ENCODE results near the gene TNN. TPM values are rescaled to one million over a fixed set of nuclear protein-coding genes. Genes with fewer than 3 reads are reported as not detected.
A peak's percentile ranks its signal among the peaks of the same experiment; 100 is the strongest.

Gene TNN
- total RNA-seq, 4 donors from 2014 or later = 5.9 TPM; not detected in 3

DNA sequence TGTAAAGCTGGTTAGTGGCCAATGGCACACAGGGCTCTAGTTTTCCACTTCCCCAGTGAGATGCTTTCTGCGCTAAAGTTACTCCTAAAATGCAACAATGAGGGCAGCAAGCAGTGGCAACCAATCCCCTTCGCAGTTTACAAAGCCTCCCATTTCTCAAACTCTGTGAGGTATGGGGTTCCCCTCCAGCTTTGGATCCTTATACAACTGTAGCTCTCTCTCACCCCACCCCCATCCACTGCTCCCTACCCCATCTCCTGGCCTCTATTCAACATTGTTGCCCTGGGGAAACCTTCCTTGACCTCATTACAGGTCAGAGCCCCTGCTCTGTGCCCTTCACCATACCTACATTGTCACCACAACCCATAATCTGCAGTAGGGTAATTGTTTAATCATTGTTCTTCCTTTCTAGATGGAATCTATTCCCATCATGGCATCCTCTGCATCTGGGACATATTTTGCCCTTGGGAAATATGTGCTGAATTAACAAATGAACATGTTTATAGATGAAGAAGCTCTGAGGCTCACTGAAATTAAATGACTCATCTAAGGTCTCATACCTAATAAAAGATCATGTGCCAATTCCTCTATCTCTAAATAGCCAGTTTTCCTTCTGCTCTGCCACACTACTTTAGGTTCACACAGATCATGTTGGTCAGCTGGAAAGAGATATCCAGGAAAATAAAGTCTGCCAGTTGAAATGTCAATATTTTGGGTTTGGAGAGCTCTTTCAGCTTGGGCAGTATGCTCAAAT, 112.4 kb downstream of the TNN start:
- Histone ChIP-seq H3K9me3 (no peaks in the 10 kb centered on the region), H3K27ac (no peak overlapping the region), H3K27me3 (no peaks in the 10 kb centered on the region), H3K4me3 (no peak overlapping the region), H3K4me1 (no peaks in the 10 kb centered on the region), H3K36me3 (no peaks in the 10 kb centered on the region)
- no peak for TF ChIP-seq POLR2A (IDR thresholded peaks at IDR 0.05)
- TF ChIP-seq, protein P1, sequence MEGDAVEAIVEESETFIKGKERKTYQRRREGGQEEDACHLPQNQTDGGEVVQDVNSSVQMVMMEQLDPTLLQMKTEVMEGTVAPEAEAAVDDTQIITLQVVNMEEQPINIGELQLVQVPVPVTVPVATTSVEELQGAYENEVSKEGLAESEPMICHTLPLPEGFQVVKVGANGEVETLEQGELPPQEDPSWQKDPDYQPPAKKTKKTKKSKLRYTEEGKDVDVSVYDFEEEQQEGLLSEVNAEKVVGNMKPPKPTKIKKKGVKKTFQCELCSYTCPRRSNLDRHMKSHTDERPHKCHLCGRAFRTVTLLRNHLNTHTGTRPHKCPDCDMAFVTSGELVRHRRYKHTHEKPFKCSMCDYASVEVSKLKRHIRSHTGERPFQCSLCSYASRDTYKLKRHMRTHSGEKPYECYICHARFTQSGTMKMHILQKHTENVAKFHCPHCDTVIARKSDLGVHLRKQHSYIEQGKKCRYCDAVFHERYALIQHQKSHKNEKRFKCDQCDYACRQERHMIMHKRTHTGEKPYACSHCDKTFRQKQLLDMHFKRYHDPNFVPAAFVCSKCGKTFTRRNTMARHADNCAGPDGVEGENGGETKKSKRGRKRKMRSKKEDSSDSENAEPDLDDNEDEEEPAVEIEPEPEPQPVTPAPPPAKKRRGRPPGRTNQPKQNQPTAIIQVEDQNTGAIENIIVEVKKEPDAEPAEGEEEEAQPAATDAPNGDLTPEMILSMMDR (IDR thresholded peaks at IDR 0.05) = no peak
- intact Hi-C loops (cut with DNase I; ENCODE audit: low total_unique reads) = no loop called here
- no peak for DNase-seq

DNA sequence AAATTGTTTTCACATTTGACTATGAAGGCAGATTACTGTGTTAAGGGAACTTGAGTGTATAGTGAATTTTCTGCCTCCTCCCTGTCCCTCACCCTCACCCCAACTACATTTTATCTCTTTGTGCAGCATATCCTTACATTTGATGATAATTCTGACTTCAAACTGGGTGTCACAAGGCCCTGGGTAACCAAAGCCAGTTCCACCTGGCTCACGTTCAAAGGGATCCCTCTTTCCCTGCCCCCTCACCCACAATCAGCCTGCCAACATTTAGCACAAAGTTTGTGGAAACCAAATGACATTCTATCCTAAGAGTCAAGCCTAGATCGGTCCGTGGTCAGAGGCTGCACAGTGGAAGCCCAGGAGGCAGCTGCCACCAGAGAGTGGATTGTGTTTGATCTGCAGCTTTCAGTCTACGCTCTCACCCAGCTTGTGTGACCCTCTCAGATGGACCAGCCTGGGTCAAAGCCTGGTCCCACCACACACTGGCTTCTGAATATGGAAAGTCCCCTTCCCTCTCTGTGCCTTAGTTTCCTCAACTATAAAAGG, 114.6 kb downstream of the TNN start:
- H3K27me3 ChIP-seq = no peaks in the 10 kb centered on the region
- no peak overlapping the region for H3K27ac ChIP-seq
- intact Hi-C loops (cut with DNase I; ENCODE audit: low total_unique reads) = no loop called here
- no peaks in the 10 kb centered on the region for H3K36me3 ChIP-seq
- no peaks in the 10 kb centered on the region for H3K9me3 ChIP-seq
- H3K4me3 ChIP-seq = no peak overlapping the region
- H3K4me1 ChIP-seq = no peaks in the 10 kb centered on the region
- TF ChIP-seq, protein P1 (IDR thresholded peaks at IDR 0.05) = no peak
- TF ChIP-seq POLR2A (IDR thresholded peaks at IDR 0.05) = no peak
- no peak for DNase-seq

DNA sequence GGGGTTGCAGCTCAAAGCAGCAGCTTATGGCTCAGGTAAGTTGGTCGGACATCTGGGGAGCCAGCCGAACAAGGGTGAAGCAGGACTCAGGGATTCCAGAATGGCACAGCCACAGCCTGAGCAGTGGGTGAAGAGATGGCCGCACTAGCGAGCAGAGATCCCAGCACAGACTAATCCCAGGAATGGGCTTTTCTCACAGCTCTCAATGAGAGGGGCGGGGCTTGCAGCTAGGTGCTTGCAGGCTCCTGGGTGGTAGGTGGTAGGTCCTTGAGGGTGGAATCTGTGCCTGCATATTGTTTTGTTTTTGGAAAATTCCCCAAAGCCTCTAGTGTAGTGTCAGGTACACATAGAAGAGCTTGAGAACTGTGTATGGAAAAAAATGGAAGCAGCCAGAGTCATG, 116.0 kb downstream of the TNN start:
- intact Hi-C loops (cut with DNase I; ENCODE audit: low total_unique reads) = no loop called here
- H3K36me3 ChIP-seq = no peaks in the 10 kb centered on the region
- H3K4me3 ChIP-seq = no peak overlapping the region
- no peaks in the 10 kb centered on the region for H3K4me1 ChIP-seq
- no peak overlapping the region for H3K27ac ChIP-seq
- no peak for DNase-seq
- no peaks in the 10 kb centered on the region for H3K9me3 ChIP-seq
- H3K27me3 ChIP-seq = no peaks in the 10 kb centered on the region
- no peak for TF ChIP-seq POLR2A (IDR thresholded peaks at IDR 0.05)
- TF ChIP-seq, protein P1 (IDR thresholded peaks at IDR 0.05) = no peak

DNA sequence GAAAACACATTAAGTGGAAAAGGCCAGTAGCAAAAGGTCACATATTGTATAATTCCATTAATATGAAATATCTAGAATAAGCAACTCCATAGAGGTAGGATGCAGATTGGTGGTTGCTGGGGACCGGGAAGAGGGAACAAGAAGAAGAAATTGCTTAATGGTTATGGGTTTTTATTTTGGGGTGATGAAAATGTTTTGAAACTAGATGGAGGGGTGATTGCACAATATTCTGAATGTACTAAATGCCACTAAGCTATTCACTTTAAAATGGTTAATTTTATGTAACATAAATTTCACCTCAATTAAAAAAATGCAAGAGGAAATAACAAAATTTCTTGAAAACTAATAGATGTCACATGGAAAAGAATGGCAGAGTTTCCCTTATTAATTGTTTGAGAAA, 118.3 kb downstream of the TNN start:
- no peak overlapping the region for H3K4me3 ChIP-seq
- H3K9me3 ChIP-seq = no peaks in the 10 kb centered on the region
- H3K36me3 ChIP-seq = no peaks in the 10 kb centered on the region
- H3K4me1 ChIP-seq = no peaks in the 10 kb centered on the region
- DNase-seq = no peak
- TF ChIP-seq, protein P1 (IDR thresholded peaks at IDR 0.05) = no peak
- no peak for TF ChIP-seq POLR2A (IDR thresholded peaks at IDR 0.05)
- H3K27me3 ChIP-seq = no peaks in the 10 kb centered on the region
- H3K27ac ChIP-seq = peak overlapping the region in 1 of 2 donors; percentile 24
- intact Hi-C loops (cut with DNase I; ENCODE audit: low total_unique reads) = no loop called here

DNA sequence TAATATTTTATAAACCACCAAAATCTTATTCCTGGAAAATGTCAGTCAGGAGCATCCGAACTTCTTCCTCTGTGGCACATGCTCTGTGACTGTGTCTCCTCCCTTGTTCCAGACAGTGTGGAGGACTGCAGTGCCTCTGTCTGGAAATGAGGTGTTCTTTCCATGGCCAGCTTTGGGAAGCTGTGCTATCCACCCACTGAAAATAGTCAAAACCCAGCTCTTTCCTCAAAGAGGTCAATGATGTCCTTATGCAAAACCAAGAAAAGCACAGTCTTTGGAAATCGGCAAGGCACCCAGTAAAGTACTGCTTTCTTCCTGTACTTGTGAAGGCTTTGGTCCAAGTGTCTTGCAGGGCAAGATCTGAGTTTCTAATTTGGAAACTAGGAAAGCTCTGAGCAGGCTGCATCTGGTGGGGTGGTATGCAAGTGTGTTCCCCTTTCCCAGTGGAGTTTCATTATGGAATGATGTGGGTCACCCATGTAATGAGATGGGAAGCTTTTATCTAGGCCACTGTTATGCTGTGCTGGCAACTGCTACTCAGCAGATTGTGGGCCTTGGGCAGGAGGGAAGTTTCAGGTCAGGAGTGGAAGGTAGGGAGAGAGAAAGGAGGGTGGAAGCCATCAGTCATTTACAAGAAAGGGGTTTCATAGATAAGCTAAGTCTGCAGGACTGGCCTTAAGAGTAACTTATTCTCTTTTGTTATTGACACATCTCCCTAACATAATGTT, 119.0 kb downstream of the TNN start:
- Histone ChIP-seq H3K4me1 (no peaks in the 10 kb centered on the region), H3K27ac (peak overlapping the region in 1 of 2 donors; percentile 24)

More for the DNA sequence above, 119.0 kb downstream of the TNN start:
- H3K27me3 ChIP-seq = no peaks in the 10 kb centered on the region
- DNase-seq = no peak
- no peak overlapping the region for H3K4me3 ChIP-seq
- H3K36me3 ChIP-seq = no peaks in the 10 kb centered on the region
- intact Hi-C loops (cut with DNase I; ENCODE audit: low total_unique reads) = no loop called here
- H3K9me3 ChIP-seq = no peaks in the 10 kb centered on the region
- TF ChIP-seq, protein P1 (IDR thresholded peaks at IDR 0.05) = no peak
- no peak for TF ChIP-seq POLR2A (IDR thresholded peaks at IDR 0.05)
